K562 (cell line): ENCODE data around the gene FBXO17. TPM values are rescaled to one million over a fixed set of nuclear protein-coding genes. Genes with fewer than 3 reads are reported as not detected.

Source experiments
- ATAC-seq: fragments of 200-7000 bp; cut with Tn5 transposase; 3 replicates; pipeline ENCODE4 v1.9.1; 2020; ENCODE audit warnings: moderate library complexity
- BruUV-seq: library from RNA; stranded (reverse); fragments of 400-500 nt; replicated peaks from 2 replicates; lab custom pipeline; 2021; lab: Mats Ljungman, UMichigan
- CTCF ChIA-PET: fragments of 300-600 bp; formaldehyde crosslinking; extraction: SDS; loops from one replicate; lab custom pipeline; 2021; ENCODE audit warnings: low intra/inter-chr PET ratio; lab: Yijun Ruan, JAX
- POLR2A ChIA-PET: fragments of 300-600, 350-650 bp; sonication (Branson Sonifier 250); formaldehyde crosslinking; extraction: SDS; loops from one replicate; lab custom pipeline; 2021; ENCODE audit warnings: antibody characterized with exemption, inconsistent platforms; lab: Yijun Ruan, JAX
- DNase-seq, 4 experiments: peaks; one replicate each; pipeline versions ENCODE4 v3.0.0 to v3.0.0-alpha.2; 2011 to 2018; ENCODE audit warnings: low spot score in 3 of 4, mixed read lengths in 3 of 4; ENCODE audit errors: extremely low read depth in 1 of 4
- FAIRE-seq: peaks from 2 replicates; lab custom pipeline; 2011; peaks lifted over from hg19 to GRCh38; lab: Jason Lieb, UNC
- H2AFZ ChIP-seq: 2 replicates; pipeline ENCODE4 v1.6.0; 2011; ENCODE audit warnings: low read depth, low read length, control low read depth, inconsistent platforms
- H3K27ac ChIP-seq: fragments of 200-600 bp; 3 replicates; pipeline ENCODE4 v1.8.0; 2011; ENCODE audit warnings: low read depth, mild to moderate bottlenecking, control low read depth, inconsistent platforms, low read length, moderate library complexity, mixed read lengths; ENCODE audit errors: extremely low read depth
- H3K27me3 ChIP-seq, 2 experiments: fragments of 300-600 bp in 1 of 2; 2 replicates in 1 of 2; 3 replicates in 1 of 2; pipeline versions ENCODE4 v1.6.0 to v1.8.0; 2011; ENCODE audit warnings: inconsistent platforms in 2 of 2, low read length in 2 of 2, mild to moderate bottlenecking in 1 of 2, mixed read lengths in 1 of 2, moderate library complexity in 1 of 2; ENCODE audit not compliant: control insufficient read depth in 2 of 2, insufficient read depth in 2 of 2
- H3K36me3 ChIP-seq: fragments of 300-600 bp; 3 replicates; pipeline ENCODE4 v1.8.0; 2011; ENCODE audit warnings: mild to moderate bottlenecking, low read length, inconsistent platforms; ENCODE audit not compliant: control insufficient read depth, insufficient read depth
- H3K4me1 ChIP-seq, 2 experiments: fragments of 200-600 bp in 1 of 2; replicated peaks in 1 of 2; 2 replicates in 1 of 2; 3 replicates in 1 of 2; pipeline versions ENCODE4 v1.5.1 to v1.8.0; 2011; ENCODE audit warnings: inconsistent platforms in 2 of 2, low read length in 2 of 2, mild to moderate bottlenecking in 1 of 2, mixed read lengths in 1 of 2, moderate library complexity in 1 of 2; ENCODE audit not compliant: control insufficient read depth in 2 of 2, insufficient read depth in 2 of 2
- H3K4me2 ChIP-seq: 2 replicates; pipeline ENCODE4 v1.6.1; 2011; ENCODE audit warnings: low read length, control low read depth, inconsistent platforms, mixed read lengths; ENCODE audit not compliant: insufficient read depth
- H3K4me3 ChIP-seq: fragments of 200-600 bp; sonication (generic), shearing (Covaris generic); 2 replicates; pipeline ENCODE4 v1.5.1; 2016; ENCODE audit warnings: control low read depth, inconsistent platforms
- H3K79me2 ChIP-seq: fragments of 200-600 bp; 3 replicates; pipeline ENCODE4 v1.8.0; 2011; ENCODE audit warnings: low read length, inconsistent platforms; ENCODE audit not compliant: control insufficient read depth, insufficient read depth
- H3K9ac ChIP-seq, 2 experiments: 2 replicates each; pipeline versions ENCODE4 v1.6.0 to v1.6.1; 2011; ENCODE audit warnings: low read depth in 2 of 2, low read length in 2 of 2, control low read depth in 1 of 2, inconsistent platforms in 1 of 2, mild to moderate bottlenecking in 1 of 2, mixed read lengths in 1 of 2; ENCODE audit not compliant: insufficient read depth in 1 of 2
- H3K9me1 ChIP-seq: one replicate; pipeline ENCODE4 v1.6.0; 2011; ENCODE audit warnings: inconsistent platforms, mild to moderate bottlenecking, low read length, moderate library complexity; ENCODE audit not compliant: control insufficient read depth, insufficient read depth
- H3K9me3 ChIP-seq: replicated peaks from 2 replicates; pipeline ENCODE4 v1.5.1; 2011; ENCODE audit warnings: low read depth, low read length, inconsistent platforms; ENCODE audit not compliant: control insufficient read depth, insufficient read depth
- H4K20me1 ChIP-seq: replicated peaks from 2 replicates; pipeline ENCODE4 v1.6.1; 2011; ENCODE audit warnings: low read length, inconsistent platforms, mixed read lengths; ENCODE audit not compliant: control insufficient read depth, insufficient read depth
- ARID1B ChIP-seq: fragments of 450-650 bp; IDR thresholded peaks from 2 replicates; pipeline ENCODE4 v1.6.1; 2016; ENCODE audit warnings: antibody characterized with exemption, mild to moderate bottlenecking, inconsistent platforms
- ASH1L ChIP-seq: fragments of 450-650 bp; IDR thresholded peaks from 2 replicates; pipeline ENCODE4 v1.6.1; 2018; ENCODE audit warnings: borderline replicate concordance, mild to moderate bottlenecking, low read depth; ENCODE audit not compliant: partially characterized antibody
- BRD4 ChIP-seq: fragments of 200-600 bp; sonication (generic); IDR thresholded peaks from 2 replicates; pipeline ENCODE4 v1.6.1; 2017; ENCODE audit warnings: inconsistent platforms
- ELF2 ChIP-seq: fragments of 250-450 bp; sonication (Bioruptor Pico); IDR thresholded peaks from 2 replicates; pipeline ENCODE4 v1.5.0; 2021; ENCODE audit warnings: mild to moderate bottlenecking
- GABPB2 ChIP-seq: fragments of 250-450 bp; sonication (Bioruptor Pico); conservative IDR thresholded peaks from 2 replicates; pipeline ENCODE4 v1.5.1; 2021; ENCODE audit warnings: mild to moderate bottlenecking
- HDGF ChIP-seq: fragments of 450-650 bp; IDR thresholded peaks from 2 replicates; pipeline ENCODE4 v1.6.1; 2016
- JUNB ChIP-seq: fragments of 450-650 bp; formaldehyde crosslinking; conservative IDR thresholded peaks from 2 replicates; pipeline ENCODE4 v1.4.0; 2020; ENCODE audit warnings: mild to moderate bottlenecking
- JUND ChIP-seq, 2 experiments: IDR thresholded peaks; 2 replicates in 1 of 2; 3 replicates in 1 of 2; pipeline ENCODE4 v1.6.1; 2011; ENCODE audit warnings: borderline replicate concordance in 2 of 2, low read depth in 2 of 2, low read length in 2 of 2, improper control_type of control experiment in 1 of 2, missing biosample characterization in 1 of 2, missing genetic modification characterization in 1 of 2, missing genetic modification reagents in 1 of 2
- NRF1 ChIP-seq, 2 experiments: fragments of 450-650 bp; IDR thresholded peaks in 1 of 2; conservative IDR thresholded peaks in 1 of 2; 2 replicates each; pipeline ENCODE4 v1.6.1; 2014; ENCODE audit warnings: mild to moderate bottlenecking in 2 of 2
- PML ChIP-seq: IDR thresholded peaks from 2 replicates; pipeline ENCODE4 v1.6.1; 2012; ENCODE audit warnings: low read length, inconsistent platforms
- SMARCE1 ChIP-seq: fragments of 450-650 bp; IDR thresholded peaks from 2 replicates; pipeline ENCODE4 v1.7.1; 2016; ENCODE audit warnings: mild to moderate bottlenecking
- SP1 ChIP-seq: sonication (generic); formaldehyde crosslinking; IDR thresholded peaks from 2 replicates; pipeline ENCODE4 v1.8.1; 2022; ENCODE audit warnings: mild to moderate bottlenecking, missing genetic modification reagents
- ZNF445 ChIP-seq: fragments of 250-450 bp; sonication (Bioruptor Pico); IDR thresholded peaks from 2 replicates; pipeline ENCODE4 v1.4.0; 2020; ENCODE audit warnings: low read depth, mild to moderate bottlenecking, moderate library complexity
- ZNF644 ChIP-seq: fragments of 200-800 bp; sonication (Bioruptor generic); IDR thresholded peaks from 2 replicates; pipeline ENCODE4 v1.6.1; 2016; ENCODE audit warnings: low read depth, missing genetic modification characterization, missing compliant biosample characterization
- WGBS: fragments of 100-300 bp; shearing (Covaris generic); methylation state at CpG from one replicate; pipeline ENCODE4 v1.1.6; 2016; ENCODE audit warnings: low coverage, mixed read lengths; ENCODE audit not compliant: insufficient coverage; ENCODE audit errors: missing lambda C conversion rate; 5-methylcytosine and 5-hydroxymethylcytosine counted together
- in situ Hi-C: fragments of 300-500 bp; cut with MboI; formaldehyde crosslinking; loops from 4 replicates; pipeline ENCODE4 v1.15.0; 2018; ENCODE audit warnings: inconsistent platforms, mixed read lengths
- intact Hi-C: fragments of 100-400 bp; cut with micrococcal nuclease; formaldehyde crosslinking; loops from 2 replicates; pipeline ENCODE4 v1.14.2; 2022
- polyA plus RNA-seq, 8 experiments: library from polyadenylated mRNA; depleted of rRNA in 4 of 8; stranded (reverse) in 5 of 8; unstranded in 3 of 8; fragments of >200 nt; fragmentation: Nextera tagmentation in 2 of 8; fragmentation: Illumina TruSeq in 1 of 8; extraction: Ambion mirVana in 2 of 8; extraction: Trizol in 1 of 8; gene quantifications; 2 replicates each; pipeline versions ENCODE4 v1.2.1 to v1.2.3, GENCODE V29; 2011 to 2014; ENCODE audit warnings: inconsistent platforms in 1 of 8, missing spikeins in 1 of 8
- total RNA-seq, 7 experiments: library from RNA; depleted of rRNA in 6 of 7; stranded (reverse); fragments of >200 nt in 6 of 7; fragmentation: Illumina TruSeq in 2 of 7; extraction: Trizol in 2 of 7; gene quantifications; 2 replicates each; pipeline versions ENCODE4 v1.2.1 to v1.2.3, GENCODE V29; 2011 to 2021; ENCODE audit warnings: low replicate concordance in 1 of 7
- TF ChIP-seq, protein P1 (sequence below), 2 experiments: fragments of 450-650 bp in 1 of 2; sonication (generic) in 1 of 2; formaldehyde crosslinking; conservative IDR thresholded peaks; 2 replicates each; pipeline versions ENCODE4 v1.4.0 to v1.8.1; 2020 to 2022; ENCODE audit warnings: mild to moderate bottlenecking in 1 of 2, missing genetic modification reagents in 1 of 2
- TF ChIP-seq, protein P2 (sequence below): sonication (generic); formaldehyde crosslinking; IDR thresholded peaks from 2 replicates; pipeline ENCODE4 v1.8.1; 2023; ENCODE audit warnings: mild to moderate bottlenecking, missing genetic modification reagents
- TF ChIP-seq, protein P3 (sequence below): IDR thresholded peaks from 2 replicates; pipeline ENCODE4 v1.6.1; 2014; ENCODE audit warnings: antibody characterized with exemption
- TF ChIP-seq, protein P4 (sequence below): fragments of 450-650 bp; formaldehyde crosslinking; IDR thresholded peaks from 2 replicates; pipeline ENCODE4 v1.4.0; 2022; ENCODE audit warnings: missing genetic modification characterization

FBXO17 gene
- total and polyA plus RNA-seq, 9 of the 15 experiments (the other 6 are each of a cell fraction or from before 2014, with no cell fraction given): 4.1 to 27.1 (median 19.0) TPM

DNA sequence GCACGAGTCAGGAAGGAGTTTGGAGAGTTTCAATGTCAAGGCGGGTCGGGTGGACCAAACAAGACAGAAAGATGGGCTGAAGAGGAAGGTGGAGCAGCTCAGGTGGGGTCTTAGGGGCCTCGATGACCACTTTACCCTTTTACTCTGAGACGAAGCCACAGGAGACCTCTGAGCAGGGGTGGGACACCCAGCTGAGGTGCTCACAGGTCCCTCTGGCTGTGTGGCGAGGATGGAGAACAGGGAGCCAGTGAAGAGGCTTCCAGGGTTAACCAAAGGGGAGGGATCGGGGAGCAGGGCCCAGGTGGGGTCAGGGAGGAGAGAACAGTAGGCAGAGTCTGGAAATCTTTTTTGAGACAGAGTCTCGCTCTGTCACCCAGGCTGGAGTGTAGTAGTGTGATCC lies 61.6 kb downstream of the FBXO17 start:
- Histone ChIP-seq H3K27me3 (no peaks in the 10 kb centered on the region), H3K79me2 (no peaks in the 10 kb centered on the region), H2AFZ (no peak overlapping the region), H3K9me1 (no peaks in the 10 kb centered on the region), H3K27ac (no peak overlapping the region), H3K9me3 (no peaks in the 10 kb centered on the region), H3K9ac (no peak overlapping the region), H3K4me2 (no peak overlapping the region), H3K4me3 (no peak overlapping the region), H3K4me1 (peaks cover 0 to 47% of the 10 kb centered on the region in 2 experiments; a peak in 3 of 5 replicates), H3K36me3 (no peaks in the 10 kb centered on the region; the same call in 2 of the 3 replicates), H4K20me1 (no peaks in the 10 kb centered on the region)
- BruUV-seq: no TSS peak
- WGBS: 72% methylated on average over 8 of the region's 8 CpGs
- ATAC-seq: no peak
- POLR2A ChIA-PET: interaction anchor here (0.6 to 0.7 kb wide), 2 partner anchors 26 to 459 kb away, joined by 3 read pairs; no protein-coding TSS in a partner anchor
- in situ Hi-C loops (no loop called here), intact Hi-C loops (no loop called here)
- no peak for DNase-seq
- TF ChIP-seq ELF2: no peak
- no peak for TF ChIP-seq SMARCE1
- no peak for TF ChIP-seq ZNF644
- no peak for TF ChIP-seq JUND (IDR thresholded peaks at IDR 0.05; ENCODE audit: borderline replicate concordance, low read depth, low read length)
- TF ChIP-seq JUND (tag; IDR thresholded peaks at IDR 0.05; ENCODE audit: borderline replicate concordance, low read depth, low read length): no peak
- no peak for TF ChIP-seq ASH1L
- TF ChIP-seq SP1: no peak
- TF ChIP-seq HDGF: no peak
- TF ChIP-seq, protein P1, sequence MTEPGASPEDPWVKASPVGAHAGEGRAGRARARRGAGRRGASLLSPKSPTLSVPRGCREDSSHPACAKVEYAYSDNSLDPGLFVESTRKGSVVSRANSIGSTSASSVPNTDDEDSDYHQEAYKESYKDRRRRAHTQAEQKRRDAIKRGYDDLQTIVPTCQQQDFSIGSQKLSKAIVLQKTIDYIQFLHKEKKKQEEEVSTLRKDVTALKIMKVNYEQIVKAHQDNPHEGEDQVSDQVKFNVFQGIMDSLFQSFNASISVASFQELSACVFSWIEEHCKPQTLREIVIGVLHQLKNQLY (CRISPR knock-in tag; conservative IDR thresholded peaks at IDR 0.05): no peak
- no peak for TF ChIP-seq ZNF445 (CRISPR knock-in tag)
- TF ChIP-seq, protein P2, sequence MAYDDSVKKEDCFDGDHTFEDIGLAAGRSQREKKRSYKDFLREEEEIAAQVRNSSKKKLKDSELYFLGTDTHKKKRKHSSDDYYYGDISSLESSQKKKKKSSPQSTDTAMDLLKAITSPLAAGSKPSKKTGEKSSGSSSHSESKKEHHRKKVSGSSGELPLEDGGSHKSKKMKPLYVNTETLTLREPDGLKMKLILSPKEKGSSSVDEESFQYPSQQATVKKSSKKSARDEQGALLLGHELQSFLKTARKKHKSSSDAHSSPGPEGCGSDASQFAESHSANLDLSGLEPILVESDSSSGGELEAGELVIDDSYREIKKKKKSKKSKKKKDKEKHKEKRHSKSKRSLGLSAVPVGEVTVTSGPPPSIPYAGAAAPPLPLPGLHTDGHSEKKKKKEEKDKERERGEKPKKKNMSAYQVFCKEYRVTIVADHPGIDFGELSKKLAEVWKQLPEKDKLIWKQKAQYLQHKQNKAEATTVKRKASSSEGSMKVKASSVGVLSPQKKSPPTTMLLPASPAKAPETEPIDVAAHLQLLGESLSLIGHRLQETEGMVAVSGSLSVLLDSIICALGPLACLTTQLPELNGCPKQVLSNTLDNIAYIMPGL (CRISPR knock-in tag): no peak
- TF ChIP-seq BRD4: no peak
- TF ChIP-seq, protein P3, sequence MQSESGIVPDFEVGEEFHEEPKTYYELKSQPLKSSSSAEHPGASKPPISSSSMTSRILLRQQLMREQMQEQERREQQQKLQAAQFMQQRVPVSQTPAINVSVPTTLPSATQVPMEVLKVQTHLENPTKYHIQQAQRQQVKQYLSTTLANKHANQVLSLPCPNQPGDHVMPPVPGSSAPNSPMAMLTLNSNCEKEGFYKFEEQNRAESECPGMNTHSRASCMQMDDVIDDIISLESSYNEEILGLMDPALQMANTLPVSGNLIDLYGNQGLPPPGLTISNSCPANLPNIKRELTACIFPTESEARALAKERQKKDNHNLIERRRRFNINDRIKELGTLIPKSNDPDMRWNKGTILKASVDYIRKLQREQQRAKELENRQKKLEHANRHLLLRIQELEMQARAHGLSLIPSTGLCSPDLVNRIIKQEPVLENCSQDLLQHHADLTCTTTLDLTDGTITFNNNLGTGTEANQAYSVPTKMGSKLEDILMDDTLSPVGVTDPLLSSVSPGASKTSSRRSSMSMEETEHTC: no peak
- TF ChIP-seq, protein P4, sequence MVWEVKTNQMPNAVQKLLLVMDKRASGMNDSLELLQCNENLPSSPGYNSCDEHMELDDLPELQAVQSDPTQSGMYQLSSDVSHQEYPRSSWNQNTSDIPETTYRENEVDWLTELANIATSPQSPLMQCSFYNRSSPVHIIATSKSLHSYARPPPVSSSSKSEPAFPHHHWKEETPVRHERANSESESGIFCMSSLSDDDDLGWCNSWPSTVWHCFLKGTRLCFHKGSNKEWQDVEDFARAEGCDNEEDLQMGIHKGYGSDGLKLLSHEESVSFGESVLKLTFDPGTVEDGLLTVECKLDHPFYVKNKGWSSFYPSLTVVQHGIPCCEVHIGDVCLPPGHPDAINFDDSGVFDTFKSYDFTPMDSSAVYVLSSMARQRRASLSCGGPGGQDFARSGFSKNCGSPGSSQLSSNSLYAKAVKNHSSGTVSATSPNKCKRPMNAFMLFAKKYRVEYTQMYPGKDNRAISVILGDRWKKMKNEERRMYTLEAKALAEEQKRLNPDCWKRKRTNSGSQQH (CRISPR knock-in tag): no peak
- TF ChIP-seq JUNB (CRISPR knock-in tag): no peak
- TF ChIP-seq ARID1B: no peak
- TF ChIP-seq NRF1 (conservative IDR thresholded peaks at IDR 0.05 in 1 of 2, IDR thresholded peaks at IDR 0.05 in 1 of 2): no peak
- no peak for TF ChIP-seq GABPB2 (CRISPR knock-in tag)
- no peak for TF ChIP-seq PML
- FAIRE-seq: no peak
- CTCF ChIA-PET: interaction anchor here (0.6 kb wide), 1 partner anchor 65 kb away, joined by 3 read pairs; no protein-coding TSS in a partner anchor
